Measurements from ENCODE around the gene NUMBL.

NUMBL gene

GRCh38 chr19:40716482-40717324, 26.3 kb upstream of the NUMBL start, which contains the start of the genes COQ8B and ITPKC:
Gene COQ8B (minus strand): TSS chr19:40716886. CDS start chr19:40714632, 2,254 bp downstream.
Gene ITPKC (plus strand): TSS chr19:40717112. CDS start chr19:40717136, 24 bp downstream.
- DNase-seq (ENCODE audit: low read depth in 1 of 2, low spot score in 1 of 2): peak; percentile 99 to 100

GRCh38 chr19:40716031-40716481, 25.6 kb upstream of the NUMBL start:
- DNase-seq (ENCODE audit: low read depth in 1 of 2, low spot score in 1 of 2): peak; percentile 41 to 75

- peak; percentile 76 to 87 for DNase-seq (ENCODE audit: low read depth in 1 of 2, low spot score in 1 of 2)
These were observed 24.2 kb upstream of the NUMBL start for GRCh38 chr19:40714441-40715299.

- DNase-seq (ENCODE audit: low read depth in 1 of 2, low spot score in 1 of 2): no peak
These were observed 23.5 kb upstream of the NUMBL start for GRCh38 chr19:40713939-40714338.

- DNase-seq (ENCODE audit: low read depth in 1 of 2, low spot score in 1 of 2): no peak
These were observed 19.4 kb upstream of the NUMBL start for GRCh38 chr19:40709817-40710216.

GRCh38 chr19:40707615-40708014, 17.2 kb upstream of the NUMBL start:
- no peak for DNase-seq (ENCODE audit: low read depth in 1 of 2, low spot score in 1 of 2)

GRCh38 chr19:40705950-40706619, 15.6 kb upstream of the NUMBL start:
- DNase-seq (ENCODE audit: low read depth in 1 of 2, low spot score in 1 of 2): no peak

- DNase-seq (ENCODE audit: low read depth in 1 of 2, low spot score in 1 of 2): no peak
These were observed 14.9 kb upstream of the NUMBL start for GRCh38 chr19:40705362-40705651.

- DNase-seq (ENCODE audit: low read depth in 1 of 2, low spot score in 1 of 2): no peak
These were observed 14.3 kb upstream of the NUMBL start for GRCh38 chr19:40704491-40705361.

- no peak for DNase-seq (ENCODE audit: low read depth in 1 of 2, low spot score in 1 of 2)
These were observed 12.7 kb upstream of the NUMBL start for GRCh38 chr19:40703029-40703755.

GRCh38 chr19:40702337-40703012, 12.0 kb upstream of the NUMBL start:
- no peak for DNase-seq (ENCODE audit: low read depth in 1 of 2, low spot score in 1 of 2)

- no peak for DNase-seq (ENCODE audit: low read depth in 1 of 2, low spot score in 1 of 2)
These were observed 11.3 kb upstream of the NUMBL start for GRCh38 chr19:40701758-40702157.

- DNase-seq (ENCODE audit: low read depth in 1 of 2, low spot score in 1 of 2): no peak
These were observed 9.6 kb upstream of the NUMBL start for GRCh38 chr19:40700083-40700482.

GRCh38 chr19:40697007-40697406, 6.6 kb upstream of the NUMBL start:
- no peak for DNase-seq (ENCODE audit: low read depth in 1 of 2, low spot score in 1 of 2)

- DNase-seq (ENCODE audit: low read depth in 1 of 2, low spot score in 1 of 2): no peak
These were observed 5.4 kb upstream of the NUMBL start for GRCh38 chr19:40695881-40696280.

GRCh38 chr19:40693896-40694295, 3.4 kb upstream of the NUMBL start:
- DNase-seq (ENCODE audit: low read depth in 1 of 2, low spot score in 1 of 2): no peak

GRCh38 chr19:40693150-40693788, 2.8 kb upstream of the NUMBL start:
- DNase-seq (ENCODE audit: low read depth in 1 of 2, low spot score in 1 of 2): no peak

- DNase-seq (ENCODE audit: low read depth in 1 of 2, low spot score in 1 of 2): no peak
These were observed 1.7 kb upstream of the NUMBL start for GRCh38 chr19:40692212-40692551.
